ENCODE measurements around the gene ZAR1L.
A peak's percentile ranks its signal among the peaks of the same experiment; 100 is the strongest.

Gene ZAR1L

GRCh38 chr13:32300920-32301319, 14.2 kb downstream of the ZAR1L start:
- DNase-seq (ENCODE audit: low read depth in 2 of 2), result no peak

- DNase-seq (ENCODE audit: low read depth in 2 of 2), result no peak
These were observed 14.8 kb downstream of the ZAR1L start for GRCh38 chr13:32300406-32300805.

- DNase-seq (ENCODE audit: low read depth in 2 of 2), result no peak
These were observed 15.3 kb downstream of the ZAR1L start for GRCh38 chr13:32299893-32300292.

- DNase-seq (ENCODE audit: low read depth in 2 of 2), result no peak
These were observed 16.5 kb downstream of the ZAR1L start for GRCh38 chr13:32298695-32299094.

- DNase-seq (ENCODE audit: low read depth in 2 of 2), result no peak
These were observed 18.0 kb downstream of the ZAR1L start for GRCh38 chr13:32297206-32297605.

- DNase-seq (ENCODE audit: low read depth in 2 of 2), result no peak
These were observed 29.6 kb downstream of the ZAR1L start for GRCh38 chr13:32285633-32285965.

GRCh38 chr13:32284927-32285632, 30.1 kb downstream of the ZAR1L start:
- DNase-seq (ENCODE audit: low read depth in 2 of 2), result no peak

GRCh38 chr13:32282096-32282711, 33.0 kb downstream of the ZAR1L start:
- no peak for DNase-seq (ENCODE audit: low read depth in 2 of 2)

GRCh38 chr13:32281096-32281495, 34.1 kb downstream of the ZAR1L start:
- no peak for DNase-seq (ENCODE audit: low read depth in 2 of 2)

GRCh38 chr13:32278426-32278825, 36.7 kb downstream of the ZAR1L start:
- DNase-seq (ENCODE audit: low read depth in 2 of 2), result no peak

GRCh38 chr13:32277839-32278238, 37.3 kb downstream of the ZAR1L start:
- DNase-seq (ENCODE audit: low read depth in 2 of 2), result no peak

GRCh38 chr13:32272021-32272683, 43.0 kb downstream of the ZAR1L start:
- no peak for DNase-seq (ENCODE audit: low read depth in 2 of 2)

GRCh38 chr13:32267836-32268439, 47.2 kb downstream of the ZAR1L start:
- DNase-seq (ENCODE audit: low read depth in 2 of 2), result peak; percentile 6 to 8

- no peak for DNase-seq (ENCODE audit: low read depth in 2 of 2)
These were observed 49.0 kb downstream of the ZAR1L start for GRCh38 chr13:32266130-32266529.

- DNase-seq (ENCODE audit: low read depth in 2 of 2), result no peak
These were observed 49.4 kb downstream of the ZAR1L start for GRCh38 chr13:32265726-32266125.

GRCh38 chr13:32264407-32264806, 50.8 kb downstream of the ZAR1L start:
- no peak for DNase-seq (ENCODE audit: low read depth in 2 of 2)

GRCh38 chr13:32262619-32263018, 52.5 kb downstream of the ZAR1L start:
- no peak for DNase-seq (ENCODE audit: low read depth in 2 of 2)

GRCh38 chr13:32262165-32262564, 53.0 kb downstream of the ZAR1L start:
- DNase-seq (ENCODE audit: low read depth in 2 of 2), result no peak

GRCh38 chr13:32261567-32261966, 53.6 kb downstream of the ZAR1L start:
- no peak for DNase-seq (ENCODE audit: low read depth in 2 of 2)

- DNase-seq (ENCODE audit: low read depth in 2 of 2), result no peak
These were observed 56.0 kb downstream of the ZAR1L start for GRCh38 chr13:32259116-32259515.

GRCh38 chr13:32257649-32258048, 57.5 kb downstream of the ZAR1L start:
- DNase-seq (ENCODE audit: low read depth in 2 of 2), result no peak

GRCh38 chr13:32256243-32256642, 58.9 kb downstream of the ZAR1L start:
- DNase-seq (ENCODE audit: low read depth in 2 of 2), result no peak

GRCh38 chr13:32255724-32256109, 59.4 kb downstream of the ZAR1L start:
- no peak for DNase-seq (ENCODE audit: low read depth in 2 of 2)

Measured in stimulated activated CD4-positive, alpha-beta T cell treated with anti-CD3 and anti-CD28 coated beads, Interleukin-1b, Interleukin-23, amount 100 ng/mL, for 1 hour (primary cell).